Gastroesophageal sphincter (tissue), 3 donors: ENCODE measurements around the gene HOXC6.

ENCODE experiments used
- EP300 ChIP-seq: sonication (generic); formaldehyde crosslinking; IDR thresholded peaks from one replicate; pipeline ENCODE4 v1.6.1; 2017; ENCODE audit warnings: antibody characterized with exemption, mild to moderate bottlenecking
- POLR2AphosphoS5 ChIP-seq: sonication (generic); formaldehyde crosslinking; IDR thresholded peaks from one replicate; pipeline ENCODE4 v1.6.1; 2017; ENCODE audit warnings: antibody characterized with exemption
- TF ChIP-seq, protein P1 (sequence below), 4 experiments: fragments of 200-600 bp in 2 of 4; fragments of 450-650 bp in 2 of 4; sonication (generic) in 1 of 4; IDR thresholded peaks; one replicate each; pipeline ENCODE4 v1.5.1; 2017 to 2019; ENCODE audit warnings: antibody characterized with exemption in 4 of 4, mild to moderate bottlenecking in 2 of 4, moderate library complexity in 2 of 4

DNA sequence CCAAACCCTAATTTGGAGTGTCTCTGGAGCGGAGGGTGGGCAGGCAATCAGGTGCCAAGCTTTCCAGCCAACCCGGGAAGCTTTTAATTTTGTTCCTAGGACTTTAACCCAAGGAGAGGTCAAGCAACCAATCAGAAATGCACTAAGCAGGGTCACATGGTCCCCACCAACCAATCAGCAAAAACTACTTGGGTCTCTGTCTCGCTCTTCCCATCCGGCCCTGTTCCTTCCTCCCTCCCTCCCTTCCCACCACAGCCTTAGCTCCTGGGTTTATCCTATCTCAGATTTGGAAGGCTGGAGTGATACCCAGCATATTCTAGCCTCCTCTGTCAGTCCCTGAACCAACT, 11.9 kb downstream of the HOXC6 start:
- TF ChIP-seq, protein P1, sequence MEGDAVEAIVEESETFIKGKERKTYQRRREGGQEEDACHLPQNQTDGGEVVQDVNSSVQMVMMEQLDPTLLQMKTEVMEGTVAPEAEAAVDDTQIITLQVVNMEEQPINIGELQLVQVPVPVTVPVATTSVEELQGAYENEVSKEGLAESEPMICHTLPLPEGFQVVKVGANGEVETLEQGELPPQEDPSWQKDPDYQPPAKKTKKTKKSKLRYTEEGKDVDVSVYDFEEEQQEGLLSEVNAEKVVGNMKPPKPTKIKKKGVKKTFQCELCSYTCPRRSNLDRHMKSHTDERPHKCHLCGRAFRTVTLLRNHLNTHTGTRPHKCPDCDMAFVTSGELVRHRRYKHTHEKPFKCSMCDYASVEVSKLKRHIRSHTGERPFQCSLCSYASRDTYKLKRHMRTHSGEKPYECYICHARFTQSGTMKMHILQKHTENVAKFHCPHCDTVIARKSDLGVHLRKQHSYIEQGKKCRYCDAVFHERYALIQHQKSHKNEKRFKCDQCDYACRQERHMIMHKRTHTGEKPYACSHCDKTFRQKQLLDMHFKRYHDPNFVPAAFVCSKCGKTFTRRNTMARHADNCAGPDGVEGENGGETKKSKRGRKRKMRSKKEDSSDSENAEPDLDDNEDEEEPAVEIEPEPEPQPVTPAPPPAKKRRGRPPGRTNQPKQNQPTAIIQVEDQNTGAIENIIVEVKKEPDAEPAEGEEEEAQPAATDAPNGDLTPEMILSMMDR (IDR thresholded peaks at IDR 0.05), result no peak
- TF ChIP-seq POLR2AphosphoS5, result no peak
- TF ChIP-seq EP300, result no peak
